HEK293T (cell line): ENCODE data around the gene MYO16.

ENCODE experiments used
- CTCF ChIA-PET: fragments of 350-600 bp; formaldehyde crosslinking; extraction: SDS; loops from one replicate; lab custom pipeline; 2021; ENCODE audit warnings: antibody characterized with exemption, inconsistent platforms; lab: Yijun Ruan, JAX
- POLR2A ChIA-PET: fragments of 350-600 bp; formaldehyde crosslinking; extraction: SDS; loops from one replicate; lab custom pipeline; 2020; ENCODE audit warnings: antibody characterized with exemption, inconsistent platforms; lab: Yijun Ruan, JAX
- DNase-seq: peaks from one replicate; pipeline ENCODE4 v3.0.0; 2012; ENCODE audit warnings: mixed read lengths; ENCODE audit errors: extremely low spot score
- ARNT ChIP-seq: fragments of 450-650 bp; IDR thresholded peaks from 2 replicates; pipeline ENCODE4 v1.6.1; 2017; ENCODE audit warnings: mild to moderate bottlenecking
- BHLHE40 ChIP-seq: fragments of 450-650 bp; IDR thresholded peaks from 2 replicates; pipeline ENCODE4 v1.6.1; 2016; ENCODE audit warnings: mild to moderate bottlenecking, moderate library complexity, borderline replicate concordance
- CTBP1 ChIP-seq: fragments of 450-650 bp; IDR thresholded peaks from 2 replicates; pipeline ENCODE4 v1.6.1; 2016; ENCODE audit warnings: borderline replicate concordance
- ELF4 ChIP-seq: fragments of 450-650 bp; IDR thresholded peaks from 2 replicates; pipeline ENCODE4 v1.6.1; 2017; ENCODE audit warnings: antibody characterized with exemption
- FOXA1 ChIP-seq: fragments of 450-650 bp; IDR thresholded peaks from 2 replicates; pipeline ENCODE4 v1.6.1; 2016; ENCODE audit warnings: mild to moderate bottlenecking
- FOXK2 ChIP-seq: fragments of 450-650 bp; IDR thresholded peaks from 2 replicates; pipeline ENCODE4 v1.6.1; 2016; ENCODE audit warnings: mild to moderate bottlenecking
- FOXM1 ChIP-seq: fragments of 450-650 bp; IDR thresholded peaks from 2 replicates; pipeline ENCODE4 v1.6.1; 2017; ENCODE audit warnings: mild to moderate bottlenecking, borderline replicate concordance
- HDGF ChIP-seq: fragments of 450-650 bp; IDR thresholded peaks from 2 replicates; pipeline ENCODE4 v1.6.1; 2017; ENCODE audit warnings: antibody characterized with exemption, borderline replicate concordance
- L3MBTL2 ChIP-seq: fragments of 450-650 bp; conservative IDR thresholded peaks from 2 replicates; pipeline ENCODE4 v1.6.1; 2016; ENCODE audit warnings: mild to moderate bottlenecking
- LEF1 ChIP-seq: fragments of 450-650 bp; IDR thresholded peaks from 2 replicates; pipeline ENCODE4 v1.6.1; 2017; ENCODE audit warnings: mild to moderate bottlenecking, borderline replicate concordance
- NFRKB ChIP-seq: fragments of 450-650 bp; IDR thresholded peaks from 2 replicates; pipeline ENCODE4 v1.6.1; 2016; ENCODE audit warnings: mild to moderate bottlenecking, moderate library complexity
- SP1 ChIP-seq: fragments of 450-650 bp; IDR thresholded peaks from 2 replicates; pipeline ENCODE4 v1.6.1; 2017
- SUZ12 ChIP-seq: fragments of 450-650 bp; IDR thresholded peaks from 2 replicates; pipeline ENCODE4 v1.6.1; 2016; ENCODE audit warnings: mild to moderate bottlenecking
- TARDBP ChIP-seq: fragments of 450-650 bp; IDR thresholded peaks from 2 replicates; pipeline ENCODE4 v1.6.1; 2016
- ZNF384 ChIP-seq: fragments of 450-650 bp; IDR thresholded peaks from 2 replicates; pipeline ENCODE4 v1.6.1; 2016
- TF ChIP-seq, protein P1 (sequence below): fragments of 450-650 bp; IDR thresholded peaks from 2 replicates; pipeline ENCODE4 v1.6.1; 2016

The MYO16 gene

DNA sequence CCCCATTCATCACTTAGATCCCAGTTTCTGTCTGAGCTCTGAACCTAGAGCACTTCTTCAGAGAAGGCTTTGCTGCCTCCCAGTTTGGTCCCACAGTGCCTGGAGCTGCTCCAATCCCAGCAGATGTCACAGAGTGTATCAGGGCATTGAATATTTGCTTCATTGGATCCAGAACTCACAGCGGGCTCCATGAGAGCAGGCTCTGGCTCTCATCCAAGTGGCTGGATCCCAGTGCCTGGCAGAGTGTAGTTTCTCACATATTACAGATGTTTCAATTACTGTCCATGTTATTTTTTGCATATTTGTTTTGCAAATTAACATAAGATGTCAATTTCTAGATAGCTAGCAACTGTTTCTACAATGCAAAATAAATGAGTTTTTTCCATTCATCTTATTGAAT lies 50.6 kb downstream of the MYO16 start:
- POLR2A ChIA-PET, result no interaction called here
- no peak for TF ChIP-seq FOXM1
- TF ChIP-seq, protein P1, sequence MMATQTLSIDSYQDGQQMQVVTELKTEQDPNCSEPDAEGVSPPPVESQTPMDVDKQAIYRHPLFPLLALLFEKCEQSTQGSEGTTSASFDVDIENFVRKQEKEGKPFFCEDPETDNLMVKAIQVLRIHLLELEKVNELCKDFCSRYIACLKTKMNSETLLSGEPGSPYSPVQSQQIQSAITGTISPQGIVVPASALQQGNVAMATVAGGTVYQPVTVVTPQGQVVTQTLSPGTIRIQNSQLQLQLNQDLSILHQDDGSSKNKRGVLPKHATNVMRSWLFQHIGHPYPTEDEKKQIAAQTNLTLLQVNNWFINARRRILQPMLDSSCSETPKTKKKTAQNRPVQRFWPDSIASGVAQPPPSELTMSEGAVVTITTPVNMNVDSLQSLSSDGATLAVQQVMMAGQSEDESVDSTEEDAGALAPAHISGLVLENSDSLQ, result no peak
- no peak for TF ChIP-seq BHLHE40
- TF ChIP-seq SP1, result no peak
- no peak for TF ChIP-seq LEF1
- TF ChIP-seq ARNT, result no peak
- TF ChIP-seq ELF4, result no peak
- TF ChIP-seq ZNF384, result no peak
- TF ChIP-seq CTBP1, result no peak
- no peak for TF ChIP-seq NFRKB
- no peak for TF ChIP-seq HDGF
- TF ChIP-seq FOXA1, result no peak
- TF ChIP-seq L3MBTL2, result no peak
- TF ChIP-seq SUZ12, result no peak
- TF ChIP-seq FOXK2, result no peak
- no peak for TF ChIP-seq TARDBP
- DNase-seq, result no peak
- CTCF ChIA-PET, result no interaction called here

GRCh38 chr13:108681986-108682575 lies 52.7 kb downstream of the MYO16 start:
- ChIA-PET POLR2A (no interaction called here), CTCF (no interaction called here)
- no peak for DNase-seq
- TF ChIP-seq CTBP1 (no peak), SUZ12 (no peak), BHLHE40 (no peak), L3MBTL2 (no peak), FOXM1 (no peak), ARNT (no peak), FOXK2 (no peak), ZNF384 (no peak)
- TF ChIP-seq, protein P1, result no peak

- TF ChIP-seq ELF4 (no peak), ARNT (no peak), NFRKB (no peak), FOXK2 (no peak), SUZ12 (no peak), LEF1 (no peak), FOXA1 (no peak), BHLHE40 (no peak), L3MBTL2 (no peak), SP1 (no peak), HDGF (no peak), FOXM1 (no peak), TARDBP (no peak), ZNF384 (no peak), CTBP1 (no peak)
- TF ChIP-seq, protein P1, result no peak
- ChIA-PET POLR2A (no interaction called here), CTCF (no interaction called here)
These were observed 53.3 kb downstream of the MYO16 start for GRCh38 chr13:108682714-108683113.

DNA sequence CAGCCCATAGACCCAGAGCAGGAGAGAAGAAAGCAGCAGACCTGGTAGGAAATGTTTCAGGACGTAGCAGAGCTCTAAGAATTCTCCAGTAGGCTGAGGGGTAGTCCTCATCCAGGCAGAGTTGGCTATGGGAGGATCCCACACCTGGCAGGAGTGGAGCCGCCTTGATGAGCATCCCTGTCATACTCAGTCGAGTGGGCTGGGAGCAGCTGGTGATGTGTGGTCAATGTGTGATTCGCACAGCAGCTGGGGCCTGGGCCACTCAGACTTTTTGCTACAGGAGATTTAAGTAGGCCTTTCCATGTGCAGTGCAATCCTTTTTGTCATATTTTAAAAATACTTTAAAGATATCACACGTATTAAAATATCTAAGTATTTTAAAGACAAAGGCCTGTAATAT lies 56.6 kb downstream of the MYO16 start:
- ChIA-PET POLR2A (no interaction called here), CTCF (no interaction called here)
- DNase-seq, result no peak
- TF ChIP-seq BHLHE40 (no peak), FOXM1 (no peak), ARNT (no peak), ELF4 (no peak), CTBP1 (no peak), SP1 (no peak), SUZ12 (no peak), FOXA1 (no peak), TARDBP (no peak), ZNF384 (no peak), LEF1 (no peak), L3MBTL2 (no peak), NFRKB (no peak)

More at GRCh38 chr13:108682714-108683113, 53.3 kb downstream of the MYO16 start:
- DNase-seq, result no peak

DNA sequence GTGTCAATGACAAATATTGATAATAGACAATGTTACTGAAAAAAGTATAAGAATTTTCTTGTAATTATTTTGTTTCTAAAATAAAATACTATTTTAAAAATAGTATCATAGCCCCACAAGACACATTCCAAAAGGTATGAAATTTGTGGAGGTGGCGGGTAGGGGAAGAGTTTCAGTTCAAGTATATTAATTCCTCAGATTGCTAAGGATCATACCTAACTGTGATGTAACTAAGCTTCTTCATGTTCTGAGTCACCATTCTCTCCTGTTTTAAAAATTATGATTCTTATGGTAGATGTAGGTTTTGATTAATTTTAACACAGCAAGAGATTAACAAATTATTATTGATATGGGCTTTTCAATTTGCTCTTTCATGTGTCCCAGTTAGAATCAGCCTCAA lies 61.3 kb downstream of the MYO16 start:
- TF ChIP-seq SUZ12, result no peak
- TF ChIP-seq ARNT, result no peak
- no peak for TF ChIP-seq TARDBP
- TF ChIP-seq HDGF, result no peak
- no peak for TF ChIP-seq ELF4
- TF ChIP-seq, protein P1, result no peak
- no peak for TF ChIP-seq FOXA1
- TF ChIP-seq FOXM1, result no peak
- TF ChIP-seq SP1, result no peak
- no peak for TF ChIP-seq L3MBTL2
- no peak for TF ChIP-seq FOXK2
- no peak for TF ChIP-seq CTBP1
- no peak for TF ChIP-seq ZNF384
- no peak for TF ChIP-seq NFRKB
- TF ChIP-seq LEF1, result no peak
- TF ChIP-seq BHLHE40, result no peak
- ChIA-PET POLR2A (no interaction called here), CTCF (interaction anchor here (0.7 kb wide), 1 partner anchor 260 kb away, joined by 5 read pairs; no protein-coding TSS in a partner anchor)
- DNase-seq, result no peak
